BE2C (cell line): Measurements from ENCODE around the gene PYGO1.

Source experiments
- DNase-seq: peaks from one replicate; pipeline ENCODE4 v3.0.0-alpha.2; 2020
- H3K27me3 ChIP-seq: fragments of 250-450 bp; sonication (Bioruptor Pico); 2 replicates; pipeline ENCODE4 v1.5.1; 2020; ENCODE audit warnings: mild to moderate bottlenecking
- H3K36me3 ChIP-seq: fragments of 250-450 bp; sonication (Bioruptor Pico); 2 replicates; pipeline ENCODE4 v1.5.1; 2020; ENCODE audit warnings: mild to moderate bottlenecking
- H3K4me1 ChIP-seq: fragments of 250-450 bp; sonication (Bioruptor Pico); 2 replicates; pipeline ENCODE4 v1.5.1; 2020
- H3K4me3 ChIP-seq: 2 replicates; pipeline ENCODE4 v1.5.1; 2011; ENCODE audit warnings: low read depth, low read length
- H3K9me3 ChIP-seq: fragments of 250-450 bp; sonication (Bioruptor Pico); 2 replicates; pipeline ENCODE4 v1.5.1; 2020
- CTCF ChIP-seq: IDR thresholded peaks from 2 replicates; pipeline ENCODE4 v1.5.1; 2012; ENCODE audit warnings: mild to moderate bottlenecking, low read depth, low read length

Gene PYGO1

GRCh38 chr15:55627730-55628368 lies 39.7 kb upstream of the PYGO1 start:
- no peak for DNase-seq
- TF ChIP-seq CTCF: peak; percentile 14; the same call in 1 of the 2 replicates
- peaks cover 23% of the 10 kb centered on the region for H3K36me3 ChIP-seq
- no peaks in the 10 kb centered on the region for H3K9me3 ChIP-seq
- H3K4me1 ChIP-seq: no peaks in the 10 kb centered on the region
- H3K4me3 ChIP-seq: no peak overlapping the region
- no peaks in the 10 kb centered on the region for H3K27me3 ChIP-seq

GRCh38 chr15:55619783-55620182 lies 31.6 kb upstream of the PYGO1 start:
- no peak for DNase-seq
- Histone ChIP-seq H3K4me3 (no peak overlapping the region), H3K4me1 (no peaks in the 10 kb centered on the region), H3K27me3 (no peaks in the 10 kb centered on the region), H3K36me3 (peaks cover 8% of the 10 kb centered on the region), H3K9me3 (no peaks in the 10 kb centered on the region)
- no peak for TF ChIP-seq CTCF

GRCh38 chr15:55618387-55618786 lies 30.2 kb upstream of the PYGO1 start:
- DNase-seq: no peak
- peaks cover 2% of the 10 kb centered on the region for H3K36me3 ChIP-seq
- no peak overlapping the region for H3K4me3 ChIP-seq
- no peak for TF ChIP-seq CTCF
- H3K4me1 ChIP-seq: no peaks in the 10 kb centered on the region
- no peaks in the 10 kb centered on the region for H3K27me3 ChIP-seq
- H3K9me3 ChIP-seq: no peaks in the 10 kb centered on the region

- Histone ChIP-seq H3K4me1 (no peaks in the 10 kb centered on the region), H3K9me3 (no peaks in the 10 kb centered on the region), H3K4me3 (no peak overlapping the region), H3K36me3 (peaks cover 2% of the 10 kb centered on the region; the same call in 1 of the 2 replicates), H3K27me3 (no peaks in the 10 kb centered on the region)
- DNase-seq: no peak
- no peak for TF ChIP-seq CTCF
Measured at GRCh38 chr15:55615445-55615844, 27.3 kb upstream of the PYGO1 start.

GRCh38 chr15:55613727-55614126 lies 25.6 kb upstream of the PYGO1 start:
- DNase-seq: no peak
- Histone ChIP-seq H3K4me3 (no peak overlapping the region), H3K9me3 (no peaks in the 10 kb centered on the region), H3K27me3 (no peaks in the 10 kb centered on the region), H3K36me3 (no peaks in the 10 kb centered on the region; the same call in 1 of the 2 replicates), H3K4me1 (no peaks in the 10 kb centered on the region)
- no peak for TF ChIP-seq CTCF

- Histone ChIP-seq H3K9me3 (no peaks in the 10 kb centered on the region), H3K4me3 (no peak overlapping the region), H3K4me1 (no peaks in the 10 kb centered on the region), H3K36me3 (no peaks in the 10 kb centered on the region), H3K27me3 (no peaks in the 10 kb centered on the region)
- no peak for TF ChIP-seq CTCF
- DNase-seq: no peak
Measured at GRCh38 chr15:55606214-55606613, 18.1 kb upstream of the PYGO1 start.
